ENCODE measurements around the gene ZNF516. TPM values are rescaled to one million over a fixed set of nuclear protein-coding genes. Genes with fewer than 3 reads are reported as not detected.

Gene ZNF516
- total and polyA plus RNA-seq, 2 of the 4 experiments (the other 2 are of a cell fraction) = 7.9 to 16.9 TPM

- no peak overlapping the region for H2AFZ ChIP-seq (replicated peaks; ENCODE audit: low read length, poor library complexity)
- H2AK5ac ChIP-seq (ENCODE audit: low read depth, low read length) = no peak overlapping the region
- H3K18ac ChIP-seq (ENCODE audit: low read depth, low read length) = no peak overlapping the region
- WGBS, 2 experiments (ENCODE audit: extremely low coverage in 2 of 2, insufficient read length in 1 of 2) = 94% methylated on average over 3 of the region's 11 CpGs; no CpG with 5 or more reads in 1 of the 2 experiments
- no peak overlapping the region for H3K56ac ChIP-seq (ENCODE audit: extremely low read depth, insufficient read depth, low read length)
- H3K36me3 ChIP-seq (ENCODE audit: control insufficient read depth, insufficient read depth, low read length) = peaks cover 62% of the 10 kb centered on the region
- ChIA-PET POLR2A (ENCODE audit: unreplicated experiment) (no interaction called here), CTCF (no interaction called here)
- no TSS peak for BruUV-seq (replicated peaks)
- H3K9me1 ChIP-seq (ENCODE audit: insufficient read depth, low read length) = peaks cover 8% of the 10 kb centered on the region; the same call in 1 of the 2 replicates
- H3K9ac ChIP-seq (ENCODE audit: low read depth, low read length) = no peak overlapping the region
- no peak overlapping the region for H3K14ac ChIP-seq (replicated peaks; ENCODE audit: low read depth, low read length)
- H3K27me3 ChIP-seq (ENCODE audit: control insufficient read depth, insufficient read depth, low read length) = no peaks in the 10 kb centered on the region
- peaks cover 41 to 85% of the 10 kb centered on the region in 2 experiments for H3K79me1 ChIP-seq (ENCODE audit: low read depth in 1 of 2, low read length in 2 of 2)
- H2BK5ac ChIP-seq (ENCODE audit: low read depth, low read length, poor library complexity, severe bottlenecking) = no peak overlapping the region
- no peak overlapping the region for H3K4me3 ChIP-seq (ENCODE audit: insufficient read depth, low read depth, low read length)
- no peak overlapping the region for H2BK15ac ChIP-seq (ENCODE audit: low read depth, low read length)
- H4K8ac ChIP-seq (ENCODE audit: low read depth in 2 of 2, low read length in 2 of 2) = no peak overlapping the region
- no peaks in the 10 kb centered on the region for H3K9me3 ChIP-seq (ENCODE audit: control insufficient read depth, insufficient read depth, low read length)
- ATAC-seq (ENCODE audit: low read depth) = no peak
- H3K23ac ChIP-seq (ENCODE audit: low read depth, low read length) = no peak overlapping the region
- no peak overlapping the region for H2BK20ac ChIP-seq (ENCODE audit: low read depth, low read length)
- no peak overlapping the region for H3K27ac ChIP-seq (ENCODE audit: insufficient read depth, low read length)
- H4K5ac ChIP-seq (ENCODE audit: low read depth, low read length) = no peak overlapping the region
- H3K4ac ChIP-seq (ENCODE audit: low read depth, low read length) = no peak overlapping the region
- no peak overlapping the region for H2AK9ac ChIP-seq (replicated peaks; ENCODE audit: low read depth, low read length, poor library complexity)
- intact Hi-C loops (cut with micrococcal nuclease) (no loop called here), dilution Hi-C loops (cut with HindIII; ENCODE audit: low sequenced_read_pairs, unreplicated experiment) (no loop called here), in situ Hi-C loops (cut with MboI; ENCODE audit: low sequenced_read_pairs) (no loop called here)
- H4K20me1 ChIP-seq (ENCODE audit: insufficient read depth, low read length) = peaks cover 83% of the 10 kb centered on the region
- TF ChIP-seq CEBPB (IDR thresholded peaks at IDR 0.05; ENCODE audit: low read depth, low read length) = no peak
- no peak for TF ChIP-seq BHLHE40 (IDR thresholded peaks at IDR 0.05; ENCODE audit: low read depth, low read length)
- TF ChIP-seq RAD21 (IDR thresholded peaks at IDR 0.05; ENCODE audit: low read length) = no peak
- TF ChIP-seq MXI1 (IDR thresholded peaks at IDR 0.05; ENCODE audit: borderline replicate concordance, low read depth, low read length) = no peak
- TF ChIP-seq POLR2A (IDR thresholded peaks at IDR 0.05; ENCODE audit: low read depth, low read length) = no peak
- TF ChIP-seq MAFK (IDR thresholded peaks at IDR 0.05; ENCODE audit: low read depth, low read length) = no peak
- TF ChIP-seq RCOR1 (IDR thresholded peaks at IDR 0.05; ENCODE audit: insufficient replicate concordance, low read length) = no peak
- TF ChIP-seq, protein P1, sequence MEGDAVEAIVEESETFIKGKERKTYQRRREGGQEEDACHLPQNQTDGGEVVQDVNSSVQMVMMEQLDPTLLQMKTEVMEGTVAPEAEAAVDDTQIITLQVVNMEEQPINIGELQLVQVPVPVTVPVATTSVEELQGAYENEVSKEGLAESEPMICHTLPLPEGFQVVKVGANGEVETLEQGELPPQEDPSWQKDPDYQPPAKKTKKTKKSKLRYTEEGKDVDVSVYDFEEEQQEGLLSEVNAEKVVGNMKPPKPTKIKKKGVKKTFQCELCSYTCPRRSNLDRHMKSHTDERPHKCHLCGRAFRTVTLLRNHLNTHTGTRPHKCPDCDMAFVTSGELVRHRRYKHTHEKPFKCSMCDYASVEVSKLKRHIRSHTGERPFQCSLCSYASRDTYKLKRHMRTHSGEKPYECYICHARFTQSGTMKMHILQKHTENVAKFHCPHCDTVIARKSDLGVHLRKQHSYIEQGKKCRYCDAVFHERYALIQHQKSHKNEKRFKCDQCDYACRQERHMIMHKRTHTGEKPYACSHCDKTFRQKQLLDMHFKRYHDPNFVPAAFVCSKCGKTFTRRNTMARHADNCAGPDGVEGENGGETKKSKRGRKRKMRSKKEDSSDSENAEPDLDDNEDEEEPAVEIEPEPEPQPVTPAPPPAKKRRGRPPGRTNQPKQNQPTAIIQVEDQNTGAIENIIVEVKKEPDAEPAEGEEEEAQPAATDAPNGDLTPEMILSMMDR (conservative IDR thresholded peaks at IDR 0.05; ENCODE audit: low read depth, low read length) = no peak
- TF ChIP-seq SMC3 (IDR thresholded peaks at IDR 0.05; ENCODE audit: low read depth, low read length) = no peak
- no peak for TF ChIP-seq RFX5 (IDR thresholded peaks at IDR 0.05; ENCODE audit: low read depth, low read length)
- no peak for TF ChIP-seq FOS (IDR thresholded peaks at IDR 0.05; ENCODE audit: low read depth, low read length)
- TF ChIP-seq MAZ (IDR thresholded peaks at IDR 0.05; ENCODE audit: borderline replicate concordance, low read depth, low read length) = no peak
- no peak for TF ChIP-seq CHD1 (IDR thresholded peaks at IDR 0.05; ENCODE audit: low read depth, low read length)
- TF ChIP-seq NFE2L2 (IDR thresholded peaks at IDR 0.05; ENCODE audit: low read depth, low read length) = no peak
- peaks cover 2% of the 10 kb centered on the region; the same call in 1 of the 2 replicates for H3K4me1 ChIP-seq (ENCODE audit: control insufficient read depth, insufficient read depth, low read length)
- no peak overlapping the region for H2BK120ac ChIP-seq (ENCODE audit: low read depth, low read length)
- H3K4me2 ChIP-seq (ENCODE audit: low read depth, low read length) = no peak overlapping the region
- no peak overlapping the region for H4K91ac ChIP-seq (ENCODE audit: insufficient read depth, low read depth, low read length)
- DNase-seq = no peak
Observed at GRCh38 chr18:76437011-76437410, 58.0 kb downstream of the ZNF516 start.
